HG03354 (cell line): ENCODE measurements around the gene ATG2B.

Experiments used
- ATAC-seq: cut with Tn5 transposase; IDR thresholded peaks from one replicate; pipeline ENCODE4 v1.9.1; 2021; ENCODE audit warnings: mild to moderate bottlenecking; ENCODE audit not compliant: unreplicated experiment, poor library complexity, severe bottlenecking

ATG2B gene

DNA sequence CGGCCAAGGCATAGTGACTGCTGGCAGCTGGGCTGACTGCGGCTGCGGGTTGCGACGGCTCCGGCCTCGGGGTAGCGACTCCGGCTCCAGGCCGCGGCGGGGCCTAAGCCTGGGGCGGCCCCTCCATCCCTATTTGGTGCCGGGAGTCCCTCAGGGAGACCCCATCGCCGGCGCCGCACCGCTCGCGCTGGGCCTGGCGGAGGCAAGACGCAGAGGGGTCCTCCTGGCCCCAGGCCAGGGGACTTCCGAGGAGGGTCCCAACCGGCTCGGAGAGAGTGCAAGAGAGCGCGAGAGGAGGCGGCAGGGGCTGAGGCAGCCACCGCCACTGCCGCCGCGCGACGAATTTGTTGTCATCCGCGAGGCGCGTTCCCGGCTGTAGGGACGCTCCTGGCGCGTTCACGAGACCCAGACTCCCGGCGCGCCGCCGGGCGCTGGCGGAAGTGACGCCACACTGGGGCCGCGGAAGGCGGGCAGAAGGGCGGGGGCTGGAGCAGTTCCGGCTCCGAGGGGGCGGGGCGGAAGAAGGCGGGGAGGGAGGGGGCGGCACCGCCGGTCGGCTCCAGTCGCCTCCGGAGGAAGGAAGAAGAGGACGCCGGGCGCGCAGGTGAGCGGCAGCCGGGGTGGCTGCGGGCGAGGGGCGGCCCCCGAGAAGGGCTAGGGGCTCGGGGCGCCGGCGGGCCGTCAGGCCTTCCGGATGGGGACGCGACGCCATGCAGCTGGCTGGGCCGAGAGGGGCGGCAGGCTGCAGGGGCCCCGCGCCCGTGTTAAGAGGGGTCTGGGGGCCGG lies at the start of gene ATG2B, which contains the start of gene GSKIP:
Gene ATG2B, minus strand, starts transcription at position 377 of the 786 bp plus-strand sequence. Its CDS starts 365 bp downstream, at position 12.
Gene GSKIP, plus strand, starts transcription at position 562 of the 786 bp plus-strand sequence. CDS start 18,722 bp downstream, outside the sequence.
- peak; percentile 78 for ATAC-seq

DNA sequence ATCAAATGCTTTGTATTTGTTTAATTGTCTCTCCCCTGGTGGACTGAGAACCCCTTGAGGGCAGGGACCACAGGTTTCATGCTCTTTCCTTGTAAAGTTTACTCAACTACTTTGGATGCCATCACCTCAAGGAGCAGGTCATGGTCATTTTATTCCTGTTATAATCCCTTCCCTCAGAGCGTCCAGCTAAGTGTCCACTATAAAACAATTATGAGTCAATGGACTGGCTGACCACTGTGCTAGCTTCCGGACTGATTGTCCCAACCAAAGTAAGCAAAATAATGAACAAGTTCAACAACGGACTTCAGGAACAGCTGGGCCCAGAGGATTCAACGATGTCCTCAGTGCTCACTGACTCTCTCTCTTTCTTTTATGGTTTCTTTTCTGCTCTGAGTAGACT lies 47.0 kb upstream of the ATG2B start:
- no peak for ATAC-seq

GRCh38 chr14:96409701-96410100 lies 46.6 kb upstream of the ATG2B start:
- no peak for ATAC-seq

GRCh38 chr14:96408608-96409007 lies 45.5 kb upstream of the ATG2B start:
- ATAC-seq, result no peak

DNA sequence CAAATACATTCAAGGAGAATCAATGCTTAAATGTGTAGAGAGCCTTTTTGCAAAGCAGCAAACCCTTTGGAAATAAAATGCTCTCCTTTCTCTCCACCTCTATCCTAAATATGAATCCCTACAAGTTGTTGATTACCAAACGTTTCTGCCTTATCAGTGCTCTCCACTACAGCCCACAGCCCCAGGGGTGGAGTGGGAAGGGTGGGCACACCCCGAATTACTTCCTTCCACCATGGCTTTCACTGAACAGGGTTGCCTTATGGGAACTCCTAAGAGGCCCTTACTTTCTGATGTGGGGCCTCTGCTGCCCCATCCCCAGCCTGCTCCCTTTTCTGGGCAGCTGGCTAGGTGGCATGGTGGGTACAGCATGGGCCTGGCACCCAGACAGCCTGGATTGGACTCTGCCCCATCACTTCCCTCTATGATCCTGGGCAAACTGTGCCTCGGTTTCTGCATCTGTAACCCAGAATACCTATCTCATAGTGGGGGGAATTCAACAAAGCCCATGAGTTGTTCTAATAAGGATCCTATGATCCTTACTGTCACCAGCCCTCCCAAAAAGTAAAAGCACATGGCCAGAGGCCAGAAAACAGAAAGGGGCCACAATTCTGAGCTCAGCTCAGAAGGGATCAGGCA lies 44.9 kb upstream of the ATG2B start:
- ATAC-seq, result no peak

GRCh38 chr14:96405677-96406076 lies 42.5 kb upstream of the ATG2B start:
- no peak for ATAC-seq

DNA sequence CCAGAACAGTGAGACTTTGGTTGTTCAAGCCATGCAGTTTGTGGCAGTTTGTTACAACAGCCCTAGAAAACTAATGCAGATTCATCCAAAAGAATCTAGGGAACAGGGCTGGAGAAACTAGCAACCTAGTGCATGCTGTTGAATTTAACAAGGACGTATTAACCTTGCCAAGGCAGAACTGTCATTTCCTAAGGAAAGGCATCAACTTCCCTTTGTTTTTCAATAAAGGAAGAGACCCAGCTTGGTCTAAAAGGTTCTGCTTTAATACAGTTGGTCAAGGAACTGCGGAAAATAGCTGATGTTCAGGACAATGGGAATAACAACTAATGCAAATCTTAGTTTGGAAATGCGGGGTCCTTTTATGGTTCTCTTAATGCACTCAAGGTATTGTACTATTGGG lies 40.3 kb upstream of the ATG2B start:
- ATAC-seq, result no peak

DNA sequence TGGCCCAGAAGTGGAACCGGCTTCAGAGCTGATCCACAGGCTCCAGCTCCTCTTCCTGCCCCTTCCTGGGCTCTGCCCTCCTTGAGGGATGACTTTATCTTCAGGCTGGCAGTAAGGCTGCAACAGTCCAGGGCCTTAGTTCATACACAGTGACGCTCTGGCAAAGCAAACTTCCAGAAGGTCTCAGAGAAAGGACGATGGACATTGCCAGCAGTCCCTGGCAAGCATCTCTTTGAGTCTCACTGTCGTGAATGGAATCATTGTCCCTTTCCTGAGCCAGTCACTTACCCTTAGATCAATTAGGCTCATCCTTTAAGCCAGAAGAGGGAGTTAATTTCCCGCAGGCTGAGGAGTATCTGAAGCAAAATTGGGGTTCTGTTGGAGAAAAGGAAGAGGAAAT lies 37.4 kb upstream of the ATG2B start:
- ATAC-seq, result no peak

GRCh38 chr14:96399405-96399804 lies 36.3 kb upstream of the ATG2B start:
- no peak for ATAC-seq

GRCh38 chr14:96398921-96399320 lies 35.8 kb upstream of the ATG2B start:
- no peak for ATAC-seq

DNA sequence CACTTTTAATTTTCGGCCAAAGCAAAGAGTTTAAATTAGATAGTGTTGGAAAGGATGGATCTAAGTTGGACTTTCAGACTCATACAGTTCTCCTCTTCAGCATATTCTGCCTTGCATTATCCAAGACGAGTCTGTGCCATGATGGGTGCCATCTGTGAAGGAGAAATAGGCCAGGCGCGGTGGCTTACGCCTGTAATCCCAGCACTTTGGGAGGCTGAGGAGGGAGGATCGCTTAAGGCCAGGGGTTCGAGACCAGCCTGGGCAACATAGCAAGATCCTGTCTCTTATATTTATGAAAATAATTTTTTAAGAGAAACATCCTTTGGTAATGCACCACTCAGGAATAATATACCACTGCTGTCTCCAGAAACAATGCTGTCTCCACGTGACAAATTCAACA lies 35.3 kb upstream of the ATG2B start:
- ATAC-seq, result no peak

DNA sequence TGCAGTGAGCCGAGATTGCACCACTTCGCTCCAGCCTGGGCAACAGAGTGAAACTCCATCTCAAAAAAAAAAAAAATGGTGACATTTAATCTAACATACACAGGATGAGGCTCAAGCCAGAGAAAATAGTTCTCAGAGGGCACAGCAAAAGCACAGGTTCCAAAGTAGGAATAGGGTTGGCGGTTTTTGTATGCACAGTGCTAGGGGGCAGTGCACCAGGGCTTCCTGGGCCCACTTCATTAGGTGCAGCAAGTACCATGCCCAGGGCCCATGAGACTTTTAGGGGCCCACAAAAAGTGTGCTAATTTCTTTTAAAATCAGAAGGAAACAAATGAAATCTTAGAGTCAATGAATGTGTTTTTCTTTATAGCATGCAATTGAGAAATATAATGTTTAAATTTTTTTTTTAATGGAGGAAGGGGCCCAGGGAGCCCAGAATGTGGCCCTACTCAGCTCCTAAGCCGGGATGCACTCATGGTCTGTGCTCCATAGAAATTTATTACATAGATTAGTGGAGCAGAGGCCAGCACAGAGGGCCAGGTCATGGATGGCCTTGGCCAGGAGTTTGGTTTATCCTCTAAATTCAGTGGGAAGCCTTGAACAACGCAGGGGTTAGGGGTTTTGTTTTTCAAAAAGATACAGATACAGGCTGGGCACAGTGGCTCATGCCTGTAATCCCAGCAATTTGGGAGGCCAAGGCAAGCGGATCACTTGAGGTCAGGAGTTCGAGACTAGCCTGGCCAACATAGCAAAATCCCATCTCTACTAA lies 31.1 kb upstream of the ATG2B start:
- ATAC-seq, result no peak

DNA sequence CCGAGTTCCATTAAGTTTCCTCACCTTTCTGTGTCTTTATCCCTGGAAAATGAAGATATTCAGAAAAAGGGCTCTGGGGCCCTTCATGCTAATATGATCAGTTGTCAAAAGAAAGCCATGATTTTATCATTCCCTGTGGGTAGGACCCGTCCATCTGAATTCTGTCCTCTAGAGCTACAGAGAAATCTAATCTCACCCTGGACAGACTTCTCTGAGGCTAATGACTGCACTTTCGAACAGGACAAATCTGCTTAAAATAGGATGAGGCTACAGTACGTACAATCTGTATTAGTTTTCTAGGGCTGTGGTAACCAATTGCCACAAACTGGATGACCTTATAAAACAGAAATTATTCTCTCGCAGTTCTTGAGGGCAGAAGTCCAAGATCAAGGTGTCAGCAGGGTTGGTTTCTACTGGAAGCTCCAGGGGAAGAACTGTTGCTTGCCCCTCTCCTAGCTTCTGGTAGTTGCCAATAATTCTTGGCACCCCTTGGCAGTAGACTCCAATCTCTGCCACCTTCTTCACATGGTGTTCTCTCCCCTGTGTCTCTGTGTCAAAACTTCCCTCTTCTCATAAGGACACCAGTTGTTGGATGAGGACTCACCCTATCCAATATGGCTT lies 30.0 kb upstream of the ATG2B start:
- ATAC-seq, result no peak

DNA sequence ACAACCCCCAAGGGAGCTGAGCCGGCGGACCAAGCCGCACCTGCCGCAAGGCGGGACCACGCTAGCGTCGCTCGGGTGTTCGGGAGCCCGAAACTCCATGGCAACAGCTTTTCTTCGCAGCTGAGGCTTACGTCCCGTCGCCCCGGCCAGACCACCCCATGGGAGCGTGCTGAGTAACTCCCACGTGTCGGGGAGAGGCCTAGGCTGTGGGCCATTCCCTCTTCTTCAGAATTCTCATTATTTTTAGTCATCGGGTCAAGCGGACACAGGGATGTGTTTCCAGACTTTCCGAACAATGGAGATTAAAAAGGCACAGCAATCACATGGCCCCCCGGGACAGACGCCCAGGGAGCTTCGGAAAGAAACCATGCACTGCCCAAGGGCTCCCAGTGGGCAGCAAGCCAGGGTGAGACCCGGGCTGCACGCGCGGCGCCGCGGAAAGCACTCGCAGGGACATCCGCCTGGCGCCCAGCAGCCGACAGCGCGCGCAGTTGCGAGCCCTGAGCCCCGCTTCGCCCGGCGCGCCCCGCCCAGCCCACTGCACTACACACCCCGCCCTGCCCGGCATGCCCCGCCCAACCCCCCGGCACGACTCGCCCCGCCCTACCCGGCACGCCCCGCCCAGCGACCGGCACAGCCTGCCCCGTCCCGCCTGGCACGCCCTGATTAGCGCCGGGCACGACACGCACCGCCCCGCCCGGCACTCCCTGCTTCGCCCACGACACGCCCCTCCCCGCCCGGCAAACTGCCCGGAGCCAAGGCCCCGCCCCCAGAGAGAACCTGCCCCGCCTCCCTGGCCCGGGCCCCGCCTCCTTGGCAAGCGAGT lies 28.4 kb upstream of the ATG2B start:
- peak; percentile 88 for ATAC-seq

- ATAC-seq, result no peak
Observed at GRCh38 chr14:96390965-96391292, 27.8 kb upstream of the ATG2B start.

GRCh38 chr14:96385385-96385784 lies 22.2 kb upstream of the ATG2B start:
- ATAC-seq, result no peak

- no peak for ATAC-seq
Observed at GRCh38 chr14:96384740-96385139, 21.6 kb upstream of the ATG2B start.

DNA sequence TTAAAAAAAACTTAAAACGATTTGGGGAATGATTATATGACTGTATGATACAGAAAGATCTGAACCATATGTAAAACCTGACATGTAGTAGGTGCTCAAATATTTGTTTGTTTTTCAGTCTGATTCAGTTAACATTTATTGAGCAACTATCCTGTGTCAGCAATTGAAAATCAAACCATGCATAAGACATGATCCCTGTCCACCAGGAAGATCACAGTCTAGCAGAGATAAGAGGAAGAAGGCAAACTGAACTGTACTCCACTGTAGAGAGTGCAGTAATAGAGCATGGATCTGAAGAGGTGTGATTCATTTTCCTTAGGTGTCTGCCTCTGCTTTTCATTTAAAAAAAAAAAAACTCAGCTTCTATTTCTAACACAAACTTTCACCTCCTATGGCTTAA lies 20.9 kb upstream of the ATG2B start:
- no peak for ATAC-seq

GRCh38 chr14:96383445-96383844 lies 20.3 kb upstream of the ATG2B start:
- no peak for ATAC-seq
